ENCODE data around the gene SPRED2.

The SPRED2 gene

DNA sequence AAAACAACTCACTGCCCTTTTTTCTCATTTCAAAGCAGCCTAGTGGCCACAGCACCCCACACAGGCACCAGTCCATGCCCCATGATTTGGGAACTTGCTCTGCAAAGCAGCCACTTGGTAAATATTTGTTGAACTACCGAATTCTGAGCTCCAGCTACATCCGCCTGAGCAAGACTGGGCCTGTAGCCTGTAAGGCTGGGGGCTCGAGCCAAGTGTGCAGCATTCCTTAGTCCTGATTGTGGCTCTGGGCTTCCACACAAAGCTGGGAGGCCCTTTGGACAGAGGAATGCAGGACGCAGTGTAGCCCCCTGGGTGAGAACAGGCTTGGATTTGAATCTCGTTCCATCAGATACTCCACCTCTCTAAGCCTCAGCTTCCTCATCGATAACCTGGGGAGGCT, 116.3 kb downstream of the SPRED2 start:
- H3K9ac ChIP-seq (ENCODE audit: insufficient read length, low read depth), result no peak overlapping the region
- H3K36me3 ChIP-seq (ENCODE audit: insufficient read depth, insufficient read length, low read length), result peaks cover 23% of the 10 kb centered on the region
- DNase-seq (ENCODE audit: low read depth, low spot score), result no peak
- no peaks in the 10 kb centered on the region for H3K4me1 ChIP-seq (ENCODE audit: insufficient read depth, insufficient read length)
- no peak overlapping the region for H3K4me3 ChIP-seq (ENCODE audit: insufficient read length, low read depth)
- H3K9me3 ChIP-seq (ENCODE audit: insufficient read depth, low read length), result no peaks in the 10 kb centered on the region
- no peaks in the 10 kb centered on the region for H3K27me3 ChIP-seq (ENCODE audit: insufficient read depth, insufficient read length)
- TF ChIP-seq YY1 (IDR thresholded peaks at IDR 0.05; ENCODE audit: insufficient read depth, insufficient read length) (no peak), ZNF274 (IDR thresholded peaks at IDR 0.05; ENCODE audit: low read depth, low read length) (no peak), SUZ12 (IDR thresholded peaks at IDR 0.05; ENCODE audit: extremely low read depth, insufficient read depth, insufficient read length) (no peak)

DNA sequence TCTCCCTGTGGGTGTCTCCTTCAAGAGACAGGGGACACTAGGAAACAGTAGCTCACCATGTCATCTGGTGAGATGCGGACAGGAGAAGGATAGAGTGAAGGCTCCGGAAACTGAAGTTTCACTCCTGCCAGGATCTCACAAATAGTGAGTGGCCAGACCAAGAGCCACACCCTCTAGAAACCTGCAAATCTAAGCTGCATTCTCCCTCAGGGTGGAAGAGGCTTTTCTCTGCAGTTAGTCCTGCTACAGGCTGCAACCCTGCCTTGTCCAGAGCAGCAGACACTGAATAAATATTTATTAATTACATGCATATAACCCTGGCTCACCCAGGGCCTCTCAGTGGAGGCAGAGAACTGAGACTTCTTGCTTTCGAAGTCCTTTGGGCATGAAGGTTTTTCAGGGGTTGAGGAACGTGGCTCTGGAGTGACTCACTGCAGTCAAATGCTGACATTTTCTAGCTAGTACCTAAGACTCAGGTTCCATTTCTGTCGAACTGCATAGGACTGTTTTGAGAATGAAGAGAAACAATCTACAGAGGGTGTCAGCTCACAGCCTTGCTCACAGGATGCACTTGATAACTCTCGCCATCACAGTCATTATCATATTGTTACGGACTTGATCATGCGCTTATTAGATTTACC, 117.5 kb downstream of the SPRED2 start:
- H3K9ac ChIP-seq (ENCODE audit: insufficient read length, low read depth), result no peak overlapping the region
- H3K4me1 ChIP-seq (ENCODE audit: insufficient read depth, insufficient read length), result no peaks in the 10 kb centered on the region
- peaks cover 23% of the 10 kb centered on the region for H3K36me3 ChIP-seq (ENCODE audit: insufficient read depth, insufficient read length, low read length)
- H3K27me3 ChIP-seq (ENCODE audit: insufficient read depth, insufficient read length), result no peaks in the 10 kb centered on the region
- DNase-seq (ENCODE audit: low read depth, low spot score), result no peak
- no peak overlapping the region for H3K4me3 ChIP-seq (ENCODE audit: insufficient read length, low read depth)
- H3K9me3 ChIP-seq (ENCODE audit: insufficient read depth, low read length), result no peaks in the 10 kb centered on the region
- no peak for TF ChIP-seq ZNF274 (IDR thresholded peaks at IDR 0.05; ENCODE audit: low read depth, low read length)
- TF ChIP-seq YY1 (IDR thresholded peaks at IDR 0.05; ENCODE audit: insufficient read depth, insufficient read length), result no peak
- no peak for TF ChIP-seq SUZ12 (IDR thresholded peaks at IDR 0.05; ENCODE audit: extremely low read depth, insufficient read depth, insufficient read length)

DNA sequence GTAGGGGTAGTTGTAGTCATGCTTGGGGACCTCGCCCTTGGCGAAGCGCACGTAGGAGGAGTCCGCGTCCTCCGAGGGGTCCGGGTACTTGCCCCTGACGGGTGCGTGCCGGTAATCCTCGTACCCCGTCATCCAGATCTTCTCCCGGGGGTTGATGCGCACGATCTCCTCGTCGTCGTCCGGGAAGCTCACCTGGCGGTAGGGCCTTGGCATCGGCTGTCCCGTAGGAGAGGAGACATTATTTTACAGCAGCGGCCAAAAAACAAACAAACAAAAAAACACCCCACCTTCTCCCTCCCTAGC, 118.5 kb downstream of the SPRED2 start:
- H3K4me1 ChIP-seq (ENCODE audit: insufficient read depth, insufficient read length), result no peaks in the 10 kb centered on the region
- H3K9ac ChIP-seq (ENCODE audit: insufficient read length, low read depth), result no peak overlapping the region
- H3K27me3 ChIP-seq (ENCODE audit: insufficient read depth, insufficient read length), result no peaks in the 10 kb centered on the region
- H3K36me3 ChIP-seq (ENCODE audit: insufficient read depth, insufficient read length, low read length), result peaks cover 23% of the 10 kb centered on the region
- H3K4me3 ChIP-seq (ENCODE audit: insufficient read length, low read depth), result no peak overlapping the region
- H3K9me3 ChIP-seq (ENCODE audit: insufficient read depth, low read length), result no peaks in the 10 kb centered on the region
- no peak for DNase-seq (ENCODE audit: low read depth, low spot score)
- TF ChIP-seq ZNF274 (IDR thresholded peaks at IDR 0.05; ENCODE audit: low read depth, low read length) (no peak), YY1 (IDR thresholded peaks at IDR 0.05; ENCODE audit: insufficient read depth, insufficient read length) (no peak), SUZ12 (IDR thresholded peaks at IDR 0.05; ENCODE audit: extremely low read depth, insufficient read depth, insufficient read length) (no peak)

DNA sequence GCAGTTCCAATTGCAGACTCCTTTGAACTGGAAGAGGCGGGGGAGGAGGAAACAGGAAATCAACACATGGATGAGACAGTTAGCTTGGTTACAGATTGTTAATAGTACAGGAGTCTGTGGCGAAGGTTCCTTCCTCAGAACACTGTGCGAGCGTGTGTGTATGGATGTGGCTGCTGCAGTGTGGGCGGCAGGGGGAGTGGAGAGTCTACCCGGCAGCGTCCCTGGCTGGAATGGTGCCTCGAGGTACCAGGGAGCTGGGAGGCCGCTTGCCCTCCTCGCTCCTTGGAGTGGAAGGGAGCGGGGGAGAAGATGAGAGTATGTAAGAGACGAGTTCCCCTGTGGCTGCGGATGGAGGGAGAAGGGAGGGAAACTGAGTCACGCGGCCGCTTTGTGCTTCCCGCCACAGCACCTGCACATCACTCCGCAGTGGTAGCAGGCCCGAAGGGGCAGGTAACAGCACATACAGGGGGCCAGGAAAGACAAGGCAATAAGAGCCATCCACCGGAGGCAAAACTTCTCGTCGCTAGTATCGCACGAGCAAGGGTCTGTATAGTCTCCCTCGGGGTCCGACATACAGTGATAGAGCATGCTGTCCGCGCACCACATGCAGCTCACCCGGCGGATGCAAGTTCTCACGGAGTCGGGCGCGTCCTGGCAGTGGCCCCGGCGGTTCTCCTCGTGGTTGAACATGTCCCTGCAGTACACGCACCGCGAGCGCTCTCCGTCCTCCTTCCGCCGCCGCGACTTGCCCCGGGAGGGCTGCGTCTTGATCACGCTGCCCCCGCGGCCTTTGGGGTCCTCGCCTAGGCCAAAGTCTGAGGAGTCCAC, 119.1 kb downstream of the SPRED2 start:
- H3K4me3 ChIP-seq (ENCODE audit: insufficient read length, low read depth), result no peak overlapping the region
- TF ChIP-seq SUZ12 (IDR thresholded peaks at IDR 0.05; ENCODE audit: extremely low read depth, insufficient read depth, insufficient read length), result no peak
- TF ChIP-seq YY1 (IDR thresholded peaks at IDR 0.05; ENCODE audit: insufficient read depth, insufficient read length), result no peak
- no peak for TF ChIP-seq ZNF274 (IDR thresholded peaks at IDR 0.05; ENCODE audit: low read depth, low read length)
- H3K27me3 ChIP-seq (ENCODE audit: insufficient read depth, insufficient read length), result no peaks in the 10 kb centered on the region
- no peaks in the 10 kb centered on the region for H3K4me1 ChIP-seq (ENCODE audit: insufficient read depth, insufficient read length)
- no peak overlapping the region for H3K9ac ChIP-seq (ENCODE audit: insufficient read length, low read depth)
- peaks cover 23% of the 10 kb centered on the region for H3K36me3 ChIP-seq (ENCODE audit: insufficient read depth, insufficient read length, low read length)
- no peaks in the 10 kb centered on the region for H3K9me3 ChIP-seq (ENCODE audit: insufficient read depth, low read length)
- no peak for DNase-seq (ENCODE audit: low read depth, low spot score)

DNA sequence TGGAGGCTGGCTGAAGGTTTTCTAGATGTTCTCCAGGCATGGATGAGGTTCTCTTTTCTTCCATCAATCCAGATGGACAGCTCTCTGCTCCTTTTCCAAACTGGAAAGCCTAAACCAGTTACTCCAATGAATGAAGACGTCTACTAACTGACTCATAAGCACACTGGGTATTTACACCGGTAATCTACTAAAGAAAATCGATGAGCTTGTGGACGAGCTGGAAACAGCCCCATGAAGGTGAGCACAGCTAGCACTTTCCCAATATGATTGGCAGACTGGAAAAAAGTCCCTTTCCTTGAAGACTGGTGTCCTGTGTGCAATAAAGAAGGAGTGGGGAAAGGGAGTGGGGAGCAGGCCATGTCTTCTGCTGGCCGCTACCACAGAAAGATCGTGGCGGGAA, 120.8 kb downstream of the SPRED2 start:
- Histone ChIP-seq H3K4me1 (ENCODE audit: insufficient read depth, insufficient read length) (no peaks in the 10 kb centered on the region), H3K4me3 (ENCODE audit: insufficient read length, low read depth) (no peak overlapping the region), H3K9ac (ENCODE audit: insufficient read length, low read depth) (no peak overlapping the region), H3K36me3 (ENCODE audit: insufficient read depth, insufficient read length, low read length) (peaks cover 21% of the 10 kb centered on the region), H3K9me3 (ENCODE audit: insufficient read depth, low read length) (no peaks in the 10 kb centered on the region), H3K27me3 (ENCODE audit: insufficient read depth, insufficient read length) (no peaks in the 10 kb centered on the region)
- no peak for TF ChIP-seq ZNF274 (IDR thresholded peaks at IDR 0.05; ENCODE audit: low read depth, low read length)
- no peak for TF ChIP-seq SUZ12 (IDR thresholded peaks at IDR 0.05; ENCODE audit: extremely low read depth, insufficient read depth, insufficient read length)
- TF ChIP-seq YY1 (IDR thresholded peaks at IDR 0.05; ENCODE audit: insufficient read depth, insufficient read length), result no peak
- DNase-seq (ENCODE audit: low read depth, low spot score), result no peak

DNA sequence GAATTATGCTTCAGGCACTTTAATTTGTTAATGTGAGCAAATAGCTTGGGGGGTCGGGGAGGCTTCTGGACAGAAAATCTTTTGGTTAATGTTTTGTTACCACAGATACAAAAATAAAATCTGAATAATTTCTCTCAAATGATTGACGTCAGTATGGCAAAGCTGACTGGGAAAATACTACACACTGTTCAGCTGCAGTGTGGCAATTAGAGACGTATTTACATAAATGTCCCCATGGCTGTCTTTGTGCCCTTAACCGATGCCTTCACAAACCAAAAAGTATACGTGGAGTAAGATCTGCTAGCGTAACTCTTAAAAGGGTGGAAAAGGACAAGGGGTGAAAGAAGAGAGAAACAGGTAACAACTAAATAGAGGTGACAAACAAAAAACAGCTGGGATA, 121.3 kb downstream of the SPRED2 start:
- Histone ChIP-seq H3K27me3 (ENCODE audit: insufficient read depth, insufficient read length) (no peaks in the 10 kb centered on the region), H3K9me3 (ENCODE audit: insufficient read depth, low read length) (no peaks in the 10 kb centered on the region), H3K4me3 (ENCODE audit: insufficient read length, low read depth) (no peak overlapping the region), H3K9ac (ENCODE audit: insufficient read length, low read depth) (no peak overlapping the region), H3K4me1 (ENCODE audit: insufficient read depth, insufficient read length) (no peaks in the 10 kb centered on the region), H3K36me3 (ENCODE audit: insufficient read depth, insufficient read length, low read length) (peaks cover 19% of the 10 kb centered on the region)
- TF ChIP-seq SUZ12 (IDR thresholded peaks at IDR 0.05; ENCODE audit: extremely low read depth, insufficient read depth, insufficient read length), result no peak
- TF ChIP-seq YY1 (IDR thresholded peaks at IDR 0.05; ENCODE audit: insufficient read depth, insufficient read length), result no peak
- TF ChIP-seq ZNF274 (IDR thresholded peaks at IDR 0.05; ENCODE audit: low read depth, low read length), result no peak
- DNase-seq (ENCODE audit: low read depth, low spot score), result no peak

DNA sequence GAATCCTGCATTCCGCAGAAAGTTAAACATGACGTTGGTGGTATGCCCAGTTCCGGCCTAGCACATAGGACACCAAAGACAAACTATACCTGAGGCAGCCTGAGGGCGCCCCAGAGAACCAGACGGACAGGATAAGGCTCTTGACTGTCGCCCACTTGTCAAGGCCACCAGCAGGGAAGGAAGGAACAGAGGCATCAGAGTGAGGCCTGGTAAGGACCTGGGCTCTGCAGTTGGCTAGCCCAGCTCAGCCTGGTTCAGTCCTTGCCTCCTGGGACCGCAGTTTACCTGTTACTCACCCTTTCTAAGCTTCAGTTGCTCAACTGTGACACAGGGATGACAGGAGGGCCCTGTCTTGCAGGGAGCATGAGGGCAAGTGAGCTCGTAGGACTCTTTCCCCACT, 122.7 kb downstream of the SPRED2 start:
- Histone ChIP-seq H3K27me3 (ENCODE audit: insufficient read depth, insufficient read length) (no peaks in the 10 kb centered on the region), H3K9me3 (ENCODE audit: insufficient read depth, low read length) (no peaks in the 10 kb centered on the region), H3K36me3 (ENCODE audit: insufficient read depth, insufficient read length, low read length) (peaks cover 19% of the 10 kb centered on the region), H3K4me3 (ENCODE audit: insufficient read length, low read depth) (no peak overlapping the region), H3K9ac (ENCODE audit: insufficient read length, low read depth) (no peak overlapping the region), H3K4me1 (ENCODE audit: insufficient read depth, insufficient read length) (no peaks in the 10 kb centered on the region)
- TF ChIP-seq YY1 (IDR thresholded peaks at IDR 0.05; ENCODE audit: insufficient read depth, insufficient read length) (no peak), ZNF274 (IDR thresholded peaks at IDR 0.05; ENCODE audit: low read depth, low read length) (no peak)
- DNase-seq (ENCODE audit: low read depth, low spot score), result no peak
